WTC11 (cell line): ENCODE measurements around the gene CYSRT1. TPM values are rescaled to one million over a fixed set of nuclear protein-coding genes. Genes with fewer than 3 reads are reported as not detected.

Source experiments
- ATAC-seq: fragments of 200-7000 bp; cut with Tn5 transposase; 2 replicates; pipeline ENCODE4 v1.10.0; 2021; ENCODE audit warnings: mild to moderate bottlenecking, moderate library complexity
- CTCF ChIA-PET: fragments of 300-600 bp; sonication (Branson Sonifier 250); formaldehyde crosslinking; loops from one replicate; lab custom pipeline; 2021; ENCODE audit warnings: antibody characterized with exemption; lab: Charles Lee
- POLR2A ChIA-PET: fragments of 350-600 bp; sonication (Branson Sonifier 250); formaldehyde crosslinking; loops from one replicate; lab custom pipeline; 2021; ENCODE audit warnings: antibody characterized with exemption; lab: Charles Lee
- DNase-seq: peaks from one replicate; pipeline ENCODE4 v3.0.0; 2021; ENCODE audit warnings: low spot score
- H3K27ac Mint-ChIP-seq: 2 replicates; pipeline ENCODE4 v1.8.0; 2021; ENCODE audit warnings: mixed read lengths
- H3K27me3 Mint-ChIP-seq: 2 replicates; pipeline ENCODE4 v1.8.0; 2021; ENCODE audit warnings: low read depth, mild to moderate bottlenecking, moderate library complexity, mixed read lengths
- H3K36me3 Mint-ChIP-seq: 2 replicates; pipeline ENCODE4 v1.8.0; 2021; ENCODE audit warnings: mixed read lengths
- H3K4me1 Mint-ChIP-seq: 2 replicates; pipeline ENCODE4 v1.8.0; 2022; ENCODE audit warnings: mixed read lengths
- H3K4me3 Mint-ChIP-seq: 2 replicates; pipeline ENCODE4 v1.8.0; 2021; ENCODE audit warnings: mild to moderate bottlenecking, moderate library complexity, mixed read lengths
- H3K9me3 Mint-ChIP-seq: 2 replicates; pipeline ENCODE4 v1.8.0; 2021; ENCODE audit warnings: mixed read lengths
- ATF1 ChIP-seq: sonication (generic); formaldehyde crosslinking; IDR thresholded peaks from 2 replicates; pipeline ENCODE4 v1.8.1; 2023; ENCODE audit warnings: mild to moderate bottlenecking, moderate library complexity, missing genetic modification reagents
- FOXJ3 ChIP-seq: sonication (generic); formaldehyde crosslinking; IDR thresholded peaks from 2 replicates; pipeline ENCODE4 v1.9.0; 2021; ENCODE audit warnings: missing genetic modification reagents, mild to moderate bottlenecking, borderline replicate concordance
- FOXK1 ChIP-seq: sonication (generic); formaldehyde crosslinking; IDR thresholded peaks from 2 replicates; pipeline ENCODE4 v1.8.0; 2022; ENCODE audit warnings: mild to moderate bottlenecking, moderate library complexity, missing genetic modification reagents
- NFE2L1 ChIP-seq: sonication (generic); formaldehyde crosslinking; IDR thresholded peaks from 2 replicates; pipeline ENCODE4 v1.8.1; 2023; ENCODE audit warnings: missing genetic modification reagents
- OVOL2 ChIP-seq: fragments of 250-450 bp; sonication (Bioruptor Pico); IDR thresholded peaks from 2 replicates; pipeline ENCODE4 v1.9.0; 2021; ENCODE audit warnings: mild to moderate bottlenecking, borderline replicate concordance
- ZNF121 ChIP-seq: sonication (generic); formaldehyde crosslinking; IDR thresholded peaks from 2 replicates; pipeline ENCODE4 v1.8.0; 2023; ENCODE audit warnings: missing genetic modification reagents
- ZNF219 ChIP-seq: sonication (generic); formaldehyde crosslinking; IDR thresholded peaks from 2 replicates; pipeline ENCODE4 v1.8.0; 2023; ENCODE audit warnings: missing genetic modification reagents, mild to moderate bottlenecking, borderline replicate concordance
- ZNF317 ChIP-seq: sonication (generic); formaldehyde crosslinking; IDR thresholded peaks from 2 replicates; pipeline ENCODE4 v1.8.1; 2023; ENCODE audit warnings: low read depth, mild to moderate bottlenecking, moderate library complexity, missing genetic modification reagents, borderline replicate concordance
- total RNA-seq: library from RNA; stranded (reverse); gene quantifications from 3 replicates; pipeline ENCODE4 v1.2.3, GENCODE V29; 2021
- TF ChIP-seq, protein P1 (sequence below): sonication (generic); formaldehyde crosslinking; IDR thresholded peaks from 2 replicates; pipeline ENCODE4 v1.8.1; 2023; ENCODE audit warnings: mild to moderate bottlenecking, missing genetic modification reagents
- TF ChIP-seq, protein P2 (sequence below): sonication (generic); formaldehyde crosslinking; conservative IDR thresholded peaks from 2 replicates; pipeline ENCODE4 v1.8.1; 2023; ENCODE audit warnings: mild to moderate bottlenecking, low read depth, missing genetic modification reagents, moderate library complexity
- TF ChIP-seq, protein P3 (sequence below): sonication (generic); formaldehyde crosslinking; IDR thresholded peaks from 2 replicates; pipeline ENCODE4 v1.8.0; 2022; ENCODE audit warnings: mild to moderate bottlenecking, missing genetic modification reagents
- TF ChIP-seq, protein P4 (sequence below): sonication (generic); formaldehyde crosslinking; IDR thresholded peaks from 2 replicates; pipeline ENCODE4 v1.8.0; 2023; ENCODE audit warnings: missing genetic modification reagents
- TF ChIP-seq, protein P5 (sequence below): sonication (generic); formaldehyde crosslinking; IDR thresholded peaks from 2 replicates; pipeline ENCODE4 v1.8.0; 2022; ENCODE audit warnings: mild to moderate bottlenecking, missing genetic modification reagents
- TF ChIP-seq, protein P6 (sequence below): sonication (generic); formaldehyde crosslinking; conservative IDR thresholded peaks from 2 replicates; pipeline ENCODE4 v1.8.1; 2022; ENCODE audit warnings: mild to moderate bottlenecking, missing genetic modification reagents
- TF ChIP-seq, protein P7 (sequence below): sonication (generic); formaldehyde crosslinking; IDR thresholded peaks from 2 replicates; pipeline ENCODE4 v1.8.1; 2022; ENCODE audit warnings: missing genetic modification reagents, borderline replicate concordance
- TF ChIP-seq, protein P8 (sequence below): fragments of 250-450 bp; sonication (Bioruptor Pico); IDR thresholded peaks from 2 replicates; pipeline ENCODE4 v1.9.0; 2021; ENCODE audit warnings: moderate library complexity, mild to moderate bottlenecking, inconsistent platforms, borderline replicate concordance
- TF ChIP-seq, protein P9 (sequence below): sonication (generic); formaldehyde crosslinking; IDR thresholded peaks from 2 replicates; pipeline ENCODE4 v1.8.1; 2023; ENCODE audit warnings: mild to moderate bottlenecking, missing genetic modification reagents, moderate library complexity
- TF ChIP-seq, protein P10 (sequence below): sonication (generic); formaldehyde crosslinking; IDR thresholded peaks from 2 replicates; pipeline ENCODE4 v1.8.0; 2022; ENCODE audit warnings: mild to moderate bottlenecking, missing genetic modification reagents

Gene CYSRT1
- total RNA-seq, 1 experiment from 2014 or later, result 3.5 TPM

DNA sequence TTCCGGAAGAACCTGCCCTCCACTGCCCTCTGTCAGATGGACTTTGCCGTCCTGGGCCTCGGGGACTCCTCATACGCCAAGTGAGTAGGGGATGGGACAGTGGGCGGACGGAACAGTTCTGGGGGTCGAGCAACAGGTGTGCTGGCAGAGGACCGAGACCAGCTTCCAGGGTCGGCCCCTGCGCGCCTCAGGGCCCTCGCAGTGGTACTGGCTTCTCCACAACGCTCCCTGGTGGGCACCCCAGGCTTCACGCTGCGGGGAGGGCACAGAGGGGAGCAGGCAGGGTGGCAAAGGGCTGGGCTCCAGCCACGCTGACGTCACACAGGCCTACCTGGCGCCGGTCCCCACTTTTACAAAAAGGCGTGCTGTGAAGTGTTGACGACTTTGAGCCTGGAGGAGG lies 12.5 kb upstream of the CYSRT1 start:
- no peaks in the 10 kb centered on the region for H3K9me3 Mint-ChIP-seq
- H3K4me1 Mint-ChIP-seq, result peaks cover 4% of the 10 kb centered on the region; the same call in 1 of the 2 replicates
- ChIA-PET POLR2A (interaction anchor here (1.7 kb wide), 1 partner anchor 12 kb away, joined by 7 read pairs; the partner anchor contains the start of gene TPRN), CTCF (interaction anchor here (1.0 to 2.8 kb wide), 4 partner anchors 10 to 36 kb away, joined by 3 to 10 read pairs (median 9); partner anchors contain the start of gene RNF208)
- no peak overlapping the region for H3K27ac Mint-ChIP-seq
- ATAC-seq (no peak), DNase-seq (no peak)
- H3K36me3 Mint-ChIP-seq, result peaks cover 15% of the 10 kb centered on the region
- H3K4me3 Mint-ChIP-seq, result no peak overlapping the region
- TF ChIP-seq, protein P1, sequence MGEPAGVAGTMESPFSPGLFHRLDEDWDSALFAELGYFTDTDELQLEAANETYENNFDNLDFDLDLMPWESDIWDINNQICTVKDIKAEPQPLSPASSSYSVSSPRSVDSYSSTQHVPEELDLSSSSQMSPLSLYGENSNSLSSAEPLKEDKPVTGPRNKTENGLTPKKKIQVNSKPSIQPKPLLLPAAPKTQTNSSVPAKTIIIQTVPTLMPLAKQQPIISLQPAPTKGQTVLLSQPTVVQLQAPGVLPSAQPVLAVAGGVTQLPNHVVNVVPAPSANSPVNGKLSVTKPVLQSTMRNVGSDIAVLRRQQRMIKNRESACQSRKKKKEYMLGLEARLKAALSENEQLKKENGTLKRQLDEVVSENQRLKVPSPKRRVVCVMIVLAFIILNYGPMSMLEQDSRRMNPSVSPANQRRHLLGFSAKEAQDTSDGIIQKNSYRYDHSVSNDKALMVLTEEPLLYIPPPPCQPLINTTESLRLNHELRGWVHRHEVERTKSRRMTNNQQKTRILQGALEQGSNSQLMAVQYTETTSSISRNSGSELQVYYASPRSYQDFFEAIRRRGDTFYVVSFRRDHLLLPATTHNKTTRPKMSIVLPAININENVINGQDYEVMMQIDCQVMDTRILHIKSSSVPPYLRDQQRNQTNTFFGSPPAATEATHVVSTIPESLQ, result no peak
- TF ChIP-seq, protein P2, sequence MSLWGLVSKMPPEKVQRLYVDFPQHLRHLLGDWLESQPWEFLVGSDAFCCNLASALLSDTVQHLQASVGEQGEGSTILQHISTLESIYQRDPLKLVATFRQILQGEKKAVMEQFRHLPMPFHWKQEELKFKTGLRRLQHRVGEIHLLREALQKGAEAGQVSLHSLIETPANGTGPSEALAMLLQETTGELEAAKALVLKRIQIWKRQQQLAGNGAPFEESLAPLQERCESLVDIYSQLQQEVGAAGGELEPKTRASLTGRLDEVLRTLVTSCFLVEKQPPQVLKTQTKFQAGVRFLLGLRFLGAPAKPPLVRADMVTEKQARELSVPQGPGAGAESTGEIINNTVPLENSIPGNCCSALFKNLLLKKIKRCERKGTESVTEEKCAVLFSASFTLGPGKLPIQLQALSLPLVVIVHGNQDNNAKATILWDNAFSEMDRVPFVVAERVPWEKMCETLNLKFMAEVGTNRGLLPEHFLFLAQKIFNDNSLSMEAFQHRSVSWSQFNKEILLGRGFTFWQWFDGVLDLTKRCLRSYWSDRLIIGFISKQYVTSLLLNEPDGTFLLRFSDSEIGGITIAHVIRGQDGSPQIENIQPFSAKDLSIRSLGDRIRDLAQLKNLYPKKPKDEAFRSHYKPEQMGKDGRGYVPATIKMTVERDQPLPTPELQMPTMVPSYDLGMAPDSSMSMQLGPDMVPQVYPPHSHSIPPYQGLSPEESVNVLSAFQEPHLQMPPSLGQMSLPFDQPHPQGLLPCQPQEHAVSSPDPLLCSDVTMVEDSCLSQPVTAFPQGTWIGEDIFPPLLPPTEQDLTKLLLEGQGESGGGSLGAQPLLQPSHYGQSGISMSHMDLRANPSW (CRISPR knock-in tag), result no peak
- TF ChIP-seq FOXJ3 (CRISPR knock-in tag) (no peak), ZNF121 (CRISPR knock-in tag) (no peak), ZNF317 (CRISPR knock-in tag) (no peak), OVOL2 (no peak), FOXK1 (CRISPR knock-in tag) (no peak), NFE2L1 (no peak), ZNF219 (no peak), ATF1 (no peak)
- TF ChIP-seq, protein P3, sequence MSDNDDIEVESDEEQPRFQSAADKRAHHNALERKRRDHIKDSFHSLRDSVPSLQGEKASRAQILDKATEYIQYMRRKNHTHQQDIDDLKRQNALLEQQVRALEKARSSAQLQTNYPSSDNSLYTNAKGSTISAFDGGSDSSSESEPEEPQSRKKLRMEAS (CRISPR knock-in tag), result no peak
- TF ChIP-seq, protein P4, sequence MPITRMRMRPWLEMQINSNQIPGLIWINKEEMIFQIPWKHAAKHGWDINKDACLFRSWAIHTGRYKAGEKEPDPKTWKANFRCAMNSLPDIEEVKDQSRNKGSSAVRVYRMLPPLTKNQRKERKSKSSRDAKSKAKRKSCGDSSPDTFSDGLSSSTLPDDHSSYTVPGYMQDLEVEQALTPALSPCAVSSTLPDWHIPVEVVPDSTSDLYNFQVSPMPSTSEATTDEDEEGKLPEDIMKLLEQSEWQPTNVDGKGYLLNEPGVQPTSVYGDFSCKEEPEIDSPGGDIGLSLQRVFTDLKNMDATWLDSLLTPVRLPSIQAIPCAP, result no peak
- TF ChIP-seq, protein P5, sequence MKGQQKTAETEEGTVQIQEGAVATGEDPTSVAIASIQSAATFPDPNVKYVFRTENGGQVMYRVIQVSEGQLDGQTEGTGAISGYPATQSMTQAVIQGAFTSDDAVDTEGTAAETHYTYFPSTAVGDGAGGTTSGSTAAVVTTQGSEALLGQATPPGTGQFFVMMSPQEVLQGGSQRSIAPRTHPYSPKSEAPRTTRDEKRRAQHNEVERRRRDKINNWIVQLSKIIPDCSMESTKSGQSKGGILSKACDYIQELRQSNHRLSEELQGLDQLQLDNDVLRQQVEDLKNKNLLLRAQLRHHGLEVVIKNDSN (CRISPR knock-in tag), result no peak
- TF ChIP-seq, protein P6, sequence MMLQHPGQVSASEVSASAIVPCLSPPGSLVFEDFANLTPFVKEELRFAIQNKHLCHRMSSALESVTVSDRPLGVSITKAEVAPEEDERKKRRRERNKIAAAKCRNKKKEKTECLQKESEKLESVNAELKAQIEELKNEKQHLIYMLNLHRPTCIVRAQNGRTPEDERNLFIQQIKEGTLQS (CRISPR knock-in tag), result no peak
- TF ChIP-seq, protein P7, sequence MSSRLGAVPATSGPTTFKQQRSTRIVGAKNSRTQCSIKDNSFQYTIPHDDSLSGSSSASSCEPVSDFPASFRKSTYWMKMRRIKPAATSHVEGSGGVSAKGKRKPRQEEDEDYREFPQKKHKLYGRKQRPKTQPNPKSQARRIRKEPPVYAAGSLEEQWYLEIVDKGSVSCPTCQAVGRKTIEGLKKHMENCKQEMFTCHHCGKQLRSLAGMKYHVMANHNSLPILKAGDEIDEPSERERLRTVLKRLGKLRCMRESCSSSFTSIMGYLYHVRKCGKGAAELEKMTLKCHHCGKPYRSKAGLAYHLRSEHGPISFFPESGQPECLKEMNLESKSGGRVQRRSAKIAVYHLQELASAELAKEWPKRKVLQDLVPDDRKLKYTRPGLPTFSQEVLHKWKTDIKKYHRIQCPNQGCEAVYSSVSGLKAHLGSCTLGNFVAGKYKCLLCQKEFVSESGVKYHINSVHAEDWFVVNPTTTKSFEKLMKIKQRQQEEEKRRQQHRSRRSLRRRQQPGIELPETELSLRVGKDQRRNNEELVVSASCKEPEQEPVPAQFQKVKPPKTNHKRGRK (CRISPR knock-in tag), result no peak
- TF ChIP-seq, protein P8, sequence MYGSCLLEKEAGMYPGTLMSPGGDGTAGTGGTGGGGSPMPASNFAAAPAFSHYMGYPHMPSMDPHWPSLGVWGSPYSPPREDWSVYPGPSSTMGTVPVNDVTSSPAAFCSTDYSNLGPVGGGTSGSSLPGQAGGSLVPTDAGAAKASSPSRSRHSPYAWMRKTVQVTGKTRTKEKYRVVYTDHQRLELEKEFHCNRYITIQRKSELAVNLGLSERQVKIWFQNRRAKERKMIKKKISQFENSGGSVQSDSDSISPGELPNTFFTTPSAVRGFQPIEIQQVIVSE (CRISPR knock-in tag), result no peak
- TF ChIP-seq, protein P9, sequence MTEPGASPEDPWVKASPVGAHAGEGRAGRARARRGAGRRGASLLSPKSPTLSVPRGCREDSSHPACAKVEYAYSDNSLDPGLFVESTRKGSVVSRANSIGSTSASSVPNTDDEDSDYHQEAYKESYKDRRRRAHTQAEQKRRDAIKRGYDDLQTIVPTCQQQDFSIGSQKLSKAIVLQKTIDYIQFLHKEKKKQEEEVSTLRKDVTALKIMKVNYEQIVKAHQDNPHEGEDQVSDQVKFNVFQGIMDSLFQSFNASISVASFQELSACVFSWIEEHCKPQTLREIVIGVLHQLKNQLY (CRISPR knock-in tag), result no peak
- TF ChIP-seq, protein P10, sequence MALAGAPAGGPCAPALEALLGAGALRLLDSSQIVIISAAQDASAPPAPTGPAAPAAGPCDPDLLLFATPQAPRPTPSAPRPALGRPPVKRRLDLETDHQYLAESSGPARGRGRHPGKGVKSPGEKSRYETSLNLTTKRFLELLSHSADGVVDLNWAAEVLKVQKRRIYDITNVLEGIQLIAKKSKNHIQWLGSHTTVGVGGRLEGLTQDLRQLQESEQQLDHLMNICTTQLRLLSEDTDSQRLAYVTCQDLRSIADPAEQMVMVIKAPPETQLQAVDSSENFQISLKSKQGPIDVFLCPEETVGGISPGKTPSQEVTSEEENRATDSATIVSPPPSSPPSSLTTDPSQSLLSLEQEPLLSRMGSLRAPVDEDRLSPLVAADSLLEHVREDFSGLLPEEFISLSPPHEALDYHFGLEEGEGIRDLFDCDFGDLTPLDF (CRISPR knock-in tag), result no peak
- no peaks in the 10 kb centered on the region for H3K27me3 Mint-ChIP-seq
